Measurements from ENCODE around the gene INKA1. TPM values are rescaled to one million over a fixed set of nuclear protein-coding genes. Genes with fewer than 3 reads are reported as not detected.
"Not testable (repeated sequence)": the region's sequence is repeated elsewhere in the genome, so short reads cannot be mapped to it uniquely, and the experiment has no call there.

The INKA1 gene
- total RNA-seq, 1 donor from 2014 or later = 2.5 TPM

GRCh38 chr3:49780080-49780974 lies 22.7 kb upstream of the INKA1 start:
- TF ChIP-seq, protein P1, sequence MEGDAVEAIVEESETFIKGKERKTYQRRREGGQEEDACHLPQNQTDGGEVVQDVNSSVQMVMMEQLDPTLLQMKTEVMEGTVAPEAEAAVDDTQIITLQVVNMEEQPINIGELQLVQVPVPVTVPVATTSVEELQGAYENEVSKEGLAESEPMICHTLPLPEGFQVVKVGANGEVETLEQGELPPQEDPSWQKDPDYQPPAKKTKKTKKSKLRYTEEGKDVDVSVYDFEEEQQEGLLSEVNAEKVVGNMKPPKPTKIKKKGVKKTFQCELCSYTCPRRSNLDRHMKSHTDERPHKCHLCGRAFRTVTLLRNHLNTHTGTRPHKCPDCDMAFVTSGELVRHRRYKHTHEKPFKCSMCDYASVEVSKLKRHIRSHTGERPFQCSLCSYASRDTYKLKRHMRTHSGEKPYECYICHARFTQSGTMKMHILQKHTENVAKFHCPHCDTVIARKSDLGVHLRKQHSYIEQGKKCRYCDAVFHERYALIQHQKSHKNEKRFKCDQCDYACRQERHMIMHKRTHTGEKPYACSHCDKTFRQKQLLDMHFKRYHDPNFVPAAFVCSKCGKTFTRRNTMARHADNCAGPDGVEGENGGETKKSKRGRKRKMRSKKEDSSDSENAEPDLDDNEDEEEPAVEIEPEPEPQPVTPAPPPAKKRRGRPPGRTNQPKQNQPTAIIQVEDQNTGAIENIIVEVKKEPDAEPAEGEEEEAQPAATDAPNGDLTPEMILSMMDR (conservative IDR thresholded peaks at IDR 0.05; ENCODE audit: low read depth, low read length) = no peak
- no peak for DNase-seq (ENCODE audit: low read depth)
- no peak overlapping the region for H3K4me3 ChIP-seq (ENCODE audit: low read depth, low read length)

DNA sequence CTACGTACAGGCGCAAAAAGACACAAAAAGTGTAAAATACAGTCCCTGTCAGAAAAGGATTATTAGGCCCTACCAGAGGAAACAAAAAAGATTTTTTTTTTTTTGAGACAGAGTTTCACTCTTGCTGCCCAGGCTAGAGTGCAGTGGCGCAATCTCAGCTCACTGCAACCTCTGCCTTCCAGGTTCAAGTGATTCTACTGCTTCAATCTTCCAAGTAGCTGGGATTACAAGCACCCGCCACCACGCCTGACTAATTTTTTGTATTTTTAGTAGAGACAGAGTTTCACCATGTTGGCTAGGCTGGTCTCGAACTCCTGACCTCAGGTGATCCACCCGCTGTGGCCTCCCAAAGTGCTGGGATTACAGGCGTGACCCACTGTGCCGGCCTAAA lies 22.1 kb upstream of the INKA1 start:
- not testable (repeated sequence) for H3K4me3 ChIP-seq (ENCODE audit: low read depth, low read length); DNase-seq (ENCODE audit: low read depth)

DNA sequence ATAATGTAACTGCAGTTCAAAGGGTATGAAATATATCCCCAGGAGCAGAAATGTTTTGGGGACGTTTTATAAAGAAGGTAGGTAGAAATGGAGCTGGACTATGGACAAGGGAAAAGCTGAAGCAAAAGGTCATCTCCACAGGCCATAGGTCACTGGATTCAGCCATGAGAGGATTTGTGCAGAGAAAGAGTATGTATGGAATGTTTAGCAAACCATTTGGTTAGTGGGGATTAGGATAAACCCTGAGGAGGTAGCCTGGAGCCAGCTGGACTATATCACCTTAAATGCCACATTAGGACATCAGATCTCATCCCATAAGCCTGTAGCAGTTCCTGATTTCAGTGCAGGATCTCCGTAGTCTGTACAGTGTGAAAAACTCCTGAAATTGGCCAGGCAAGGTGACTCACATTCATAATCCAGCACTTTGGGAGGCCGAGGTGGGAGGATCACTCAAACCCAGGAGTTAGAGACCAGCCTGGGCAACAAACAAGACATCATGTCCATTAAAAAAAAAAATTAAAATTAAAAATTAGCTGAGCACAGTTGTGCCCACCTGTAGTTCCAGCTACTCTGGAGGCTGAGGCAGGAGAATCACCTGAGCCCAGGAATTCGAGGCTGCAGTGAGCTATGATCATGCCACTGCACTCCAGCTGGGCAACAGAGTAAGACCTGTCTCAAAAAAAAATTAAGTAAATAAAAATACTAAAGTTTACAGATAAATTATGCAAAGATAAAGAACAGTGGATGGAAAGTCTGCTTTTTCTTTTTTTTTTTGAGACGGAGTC lies 21.5 kb upstream of the INKA1 start:
- no peak overlapping the region for H3K4me3 ChIP-seq (ENCODE audit: low read depth, low read length)
- no peak for DNase-seq (ENCODE audit: low read depth)
- TF ChIP-seq, protein P1 (conservative IDR thresholded peaks at IDR 0.05; ENCODE audit: low read depth, low read length) = no peak

DNA sequence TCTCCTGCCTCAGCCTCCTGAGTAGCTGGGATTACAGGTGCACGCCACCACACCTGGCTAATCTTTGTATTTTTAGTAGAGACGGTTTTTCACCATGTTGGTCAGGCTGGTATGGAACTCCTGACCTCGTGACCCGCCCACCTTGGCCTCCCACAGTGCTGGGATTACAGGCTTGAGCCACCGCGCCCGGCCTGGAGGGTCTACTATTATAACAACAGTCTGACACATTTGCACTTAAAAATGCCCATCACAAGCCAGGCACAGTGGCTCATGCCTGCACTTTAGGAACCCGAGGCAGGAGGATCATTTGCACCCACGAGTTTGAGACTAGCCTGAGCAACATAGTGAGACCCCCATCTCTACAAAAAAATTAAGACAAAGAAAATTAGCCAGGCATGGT lies 20.8 kb upstream of the INKA1 start:
- DNase-seq (ENCODE audit: low read depth); H3K4me3 ChIP-seq (ENCODE audit: low read depth, low read length): not testable (repeated sequence)

DNA sequence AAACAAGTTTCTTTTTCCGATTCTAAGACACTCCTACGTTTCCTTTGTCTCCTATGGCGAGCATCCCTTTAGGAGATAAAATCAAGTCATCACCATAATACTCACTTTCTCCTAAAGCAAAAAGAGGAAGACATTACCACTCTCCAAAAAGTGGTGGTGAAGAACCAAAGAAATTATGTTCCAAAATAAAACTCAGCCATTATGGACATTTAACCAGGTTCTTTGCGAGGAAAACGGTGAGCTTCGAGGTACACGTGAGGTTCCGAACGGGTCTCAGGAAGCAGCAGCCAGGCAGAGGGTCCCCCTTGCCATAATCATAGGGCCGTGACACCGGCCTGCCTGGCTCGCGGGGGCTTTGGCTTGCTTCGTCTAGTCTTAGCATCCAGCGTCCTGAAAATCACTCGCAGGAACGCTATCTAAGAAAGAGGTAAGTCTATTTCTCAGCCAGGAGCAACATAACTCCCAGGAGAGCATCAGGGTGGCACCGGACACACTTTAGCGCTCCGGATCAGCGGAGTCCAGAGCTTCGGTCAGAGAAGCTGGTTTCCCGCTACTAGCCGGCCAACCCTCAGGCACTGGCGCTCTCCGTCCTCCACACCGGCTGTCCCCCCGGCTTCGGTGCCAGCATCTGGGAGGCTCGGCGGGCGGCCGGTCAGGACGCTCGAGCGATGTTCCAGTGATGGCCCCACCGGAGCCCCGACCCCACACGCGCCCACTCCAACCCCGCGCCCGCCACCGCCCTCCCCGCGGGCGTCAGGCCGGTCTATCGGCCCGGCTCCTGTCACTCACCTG lies 17.3 kb upstream of the INKA1 start:
- H3K4me3 ChIP-seq (ENCODE audit: low read depth, low read length) = peak overlapping the region; percentile 96
- TF ChIP-seq, protein P1 (conservative IDR thresholded peaks at IDR 0.05; ENCODE audit: low read depth, low read length) = no peak
- no peak for DNase-seq (ENCODE audit: low read depth)

DNA sequence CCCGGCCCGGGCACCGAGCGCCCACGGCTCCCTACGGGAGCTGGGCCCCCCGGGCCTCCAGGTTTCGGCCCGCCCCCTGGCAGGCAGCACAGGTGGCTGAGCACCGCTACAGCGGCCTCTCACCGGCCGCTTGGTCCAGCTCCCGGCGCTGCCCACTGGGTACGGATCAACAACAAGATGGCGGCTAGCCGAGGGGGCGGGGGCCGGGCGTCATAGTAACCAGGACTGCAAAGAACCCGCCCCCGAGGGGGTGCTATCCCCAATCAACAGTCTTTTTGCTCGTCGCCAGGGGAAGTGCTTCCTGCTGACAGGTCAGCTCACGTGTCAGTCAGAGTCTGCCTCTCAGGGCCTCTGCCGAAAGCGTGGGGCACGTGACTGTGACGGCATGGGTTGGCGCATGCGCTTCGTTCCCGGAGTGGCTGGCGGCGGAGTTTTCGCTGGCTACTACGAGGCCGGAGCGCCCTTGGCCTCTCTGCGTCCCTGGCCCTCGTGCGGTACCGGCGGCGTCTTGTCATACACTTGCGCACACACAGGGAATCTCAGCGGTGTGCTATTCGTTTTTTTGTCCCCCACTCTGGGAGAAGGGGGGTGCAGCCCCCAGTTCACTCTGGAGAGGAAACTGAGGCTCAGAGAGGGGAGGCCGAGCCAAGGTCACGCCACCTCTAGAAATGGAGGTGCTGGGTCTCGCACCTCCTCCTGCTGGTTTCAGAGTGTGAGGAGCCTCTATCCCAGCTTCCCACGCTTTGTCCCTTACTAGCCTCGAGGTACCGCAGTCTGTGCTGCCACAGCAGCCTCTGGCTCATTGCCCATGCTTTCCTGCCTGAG lies 16.5 kb upstream of the INKA1 start, which contains the start of gene IP6K1:
IP6K1 (minus strand) TSS at position 186 of the 825 bp plus-strand sequence. CDS start 38,502 bp downstream, outside the sequence.
- peak within 1 kb of the TSS; percentile 96 for H3K4me3 ChIP-seq (ENCODE audit: low read depth, low read length)
- peak; percentile 93 for DNase-seq (ENCODE audit: low read depth)
- TF ChIP-seq, protein P1 (conservative IDR thresholded peaks at IDR 0.05; ENCODE audit: low read depth, low read length) = no peak

DNA sequence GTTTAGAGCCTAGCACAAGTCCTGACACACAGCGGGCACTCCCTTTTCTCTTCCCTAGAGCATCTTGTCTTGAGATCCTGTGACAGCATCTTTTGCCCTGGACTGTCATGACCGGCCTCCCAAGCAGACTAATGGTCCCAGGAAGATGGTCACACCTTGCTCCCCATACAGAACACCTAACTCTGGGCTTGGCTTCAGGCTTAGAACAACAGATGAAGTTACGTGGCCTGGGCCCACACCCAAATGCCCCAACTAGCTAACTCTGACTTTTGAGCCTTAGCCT lies 15.9 kb upstream of the INKA1 start:
- DNase-seq (ENCODE audit: low read depth) = no peak
- H3K4me3 ChIP-seq (ENCODE audit: low read depth, low read length) = peak overlapping the region; percentile 96
- TF ChIP-seq, protein P1 (conservative IDR thresholded peaks at IDR 0.05; ENCODE audit: low read depth, low read length) = no peak

All from epithelial cell of proximal tubule (primary cell).